GM18520 (cell line): ENCODE measurements around the gene UNC119.
"Not testable (repeated sequence)": the region's sequence is repeated elsewhere in the genome, so short reads cannot be mapped to it uniquely, and the experiment has no call there.

Source experiments
- ATAC-seq: cut with Tn5 transposase; IDR thresholded peaks from one replicate; pipeline ENCODE4 v1.9.1; 2021; ENCODE audit not compliant: unreplicated experiment

UNC119 gene

GRCh38 chr17:28523876-28524275 lies 28.5 kb downstream of the UNC119 start:
- ATAC-seq = no peak

- ATAC-seq = no peak
These were observed 29.2 kb downstream of the UNC119 start for GRCh38 chr17:28523186-28523585.

GRCh38 chr17:28522281-28522680 lies 30.1 kb downstream of the UNC119 start:
- not testable (repeated sequence) for ATAC-seq

GRCh38 chr17:28521311-28522085 lies 30.9 kb downstream of the UNC119 start:
- ATAC-seq = no peak

DNA sequence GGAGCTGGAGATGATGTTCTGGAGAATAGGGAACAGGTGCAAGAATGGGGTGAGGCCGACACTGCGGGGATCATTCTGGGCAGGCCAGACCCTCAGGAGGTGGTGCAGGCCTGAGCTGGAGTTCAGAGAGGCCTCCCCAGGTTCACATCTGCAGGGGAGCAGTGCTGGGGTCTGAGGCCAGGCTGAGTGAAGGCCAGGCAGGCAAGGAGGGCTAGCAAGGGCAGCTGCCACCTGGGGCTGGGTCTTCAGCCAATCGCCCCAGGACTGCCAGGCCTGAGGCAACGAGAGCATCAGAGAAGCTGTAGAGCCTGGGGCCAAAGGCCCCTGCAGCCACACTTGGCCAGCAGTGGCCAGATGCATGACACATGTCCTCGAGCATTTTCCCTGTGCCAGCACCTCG lies 31.7 kb downstream of the UNC119 start:
- ATAC-seq = no peak

DNA sequence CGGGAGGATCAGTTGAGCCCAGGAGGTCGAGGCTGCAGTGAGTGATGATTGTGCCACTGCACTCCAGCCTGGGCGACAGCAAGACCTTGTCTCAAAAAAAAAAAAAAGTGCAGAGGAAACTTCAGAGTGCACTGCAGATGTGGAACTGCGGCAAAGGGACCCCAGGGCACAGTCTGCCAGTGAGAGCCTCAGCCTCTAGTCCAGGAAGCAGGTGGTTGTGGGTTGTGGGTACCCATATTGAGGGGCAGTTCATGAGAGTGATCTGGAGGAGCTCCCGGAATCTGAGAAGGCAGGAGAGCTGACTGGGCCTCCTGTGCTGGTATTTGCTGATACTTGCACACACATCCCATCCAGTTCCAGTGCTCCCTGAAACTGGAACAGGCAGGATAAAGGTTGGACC lies 33.2 kb downstream of the UNC119 start:
- ATAC-seq = no peak

- ATAC-seq = no peak
These were observed 33.8 kb downstream of the UNC119 start for GRCh38 chr17:28518578-28518977.

DNA sequence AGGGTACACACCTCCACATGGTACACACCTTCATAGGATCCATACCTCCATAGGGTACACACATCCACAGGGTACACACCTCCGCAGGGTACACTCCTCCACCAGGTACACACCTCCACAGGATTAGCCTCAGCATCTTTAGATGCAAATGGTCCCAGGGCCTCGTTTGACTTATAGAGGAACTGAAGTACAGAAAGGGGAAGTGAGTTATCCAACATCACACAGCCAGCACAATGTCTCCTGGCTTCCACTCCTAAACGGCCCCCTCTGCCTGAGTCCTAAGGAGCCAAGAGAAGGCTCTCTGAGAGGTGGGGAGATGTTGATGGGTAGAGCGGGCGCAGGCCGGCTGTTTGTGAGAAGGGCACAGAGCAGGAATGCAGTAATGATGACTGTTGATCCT lies 34.3 kb downstream of the UNC119 start:
- ATAC-seq = no peak

DNA sequence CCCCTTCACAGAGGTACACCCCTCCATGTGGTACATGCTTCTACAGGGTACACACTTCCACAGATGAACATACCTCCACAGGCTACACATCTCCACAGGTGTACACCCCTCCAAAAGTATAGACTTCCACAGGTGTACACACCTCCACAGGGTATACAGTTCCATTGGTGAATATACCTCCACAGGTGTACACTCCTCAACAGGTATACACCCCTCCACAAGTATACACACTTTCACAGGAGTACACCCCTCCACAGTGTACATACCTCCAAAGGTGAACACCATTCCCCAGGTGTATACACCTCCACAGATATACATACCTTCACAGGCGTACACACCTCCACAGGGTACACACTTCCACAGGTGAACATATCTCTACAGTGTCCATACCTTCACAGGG lies 36.9 kb downstream of the UNC119 start:
- ATAC-seq = no peak

DNA sequence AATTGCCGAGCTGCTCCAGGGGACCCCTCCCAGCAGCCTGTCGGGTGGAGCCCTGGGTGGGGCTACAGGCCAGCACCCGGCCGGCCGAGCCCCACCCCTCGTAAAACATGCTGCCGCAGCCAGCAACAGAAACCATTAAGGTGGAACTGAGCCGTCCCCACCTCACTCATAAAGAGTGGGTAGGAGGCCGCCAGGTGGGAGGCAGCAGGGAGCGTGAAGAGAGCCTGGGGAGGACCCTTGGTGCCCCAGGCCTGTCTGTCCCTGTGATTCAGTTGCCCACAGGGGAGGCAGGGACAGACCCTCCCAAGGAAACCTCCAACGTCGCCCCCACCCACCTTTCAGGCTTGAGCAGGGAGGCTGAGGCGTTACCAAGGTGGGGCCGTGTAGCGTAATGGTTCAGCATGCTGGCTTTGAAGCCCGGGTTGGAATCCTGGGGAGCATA lies 37.8 kb downstream of the UNC119 start:
- ATAC-seq = no peak

- ATAC-seq = no peak
These were observed 38.9 kb downstream of the UNC119 start for GRCh38 chr17:28513476-28513875.

GRCh38 chr17:28511858-28512461 lies 40.5 kb downstream of the UNC119 start:
- no peak for ATAC-seq

- no peak for ATAC-seq
These were observed 42.6 kb downstream of the UNC119 start for GRCh38 chr17:28509789-28510188.

- no peak for ATAC-seq
These were observed 44.2 kb downstream of the UNC119 start for GRCh38 chr17:28508211-28508724.

- no peak for ATAC-seq
These were observed 44.7 kb downstream of the UNC119 start for GRCh38 chr17:28507567-28508203.

DNA sequence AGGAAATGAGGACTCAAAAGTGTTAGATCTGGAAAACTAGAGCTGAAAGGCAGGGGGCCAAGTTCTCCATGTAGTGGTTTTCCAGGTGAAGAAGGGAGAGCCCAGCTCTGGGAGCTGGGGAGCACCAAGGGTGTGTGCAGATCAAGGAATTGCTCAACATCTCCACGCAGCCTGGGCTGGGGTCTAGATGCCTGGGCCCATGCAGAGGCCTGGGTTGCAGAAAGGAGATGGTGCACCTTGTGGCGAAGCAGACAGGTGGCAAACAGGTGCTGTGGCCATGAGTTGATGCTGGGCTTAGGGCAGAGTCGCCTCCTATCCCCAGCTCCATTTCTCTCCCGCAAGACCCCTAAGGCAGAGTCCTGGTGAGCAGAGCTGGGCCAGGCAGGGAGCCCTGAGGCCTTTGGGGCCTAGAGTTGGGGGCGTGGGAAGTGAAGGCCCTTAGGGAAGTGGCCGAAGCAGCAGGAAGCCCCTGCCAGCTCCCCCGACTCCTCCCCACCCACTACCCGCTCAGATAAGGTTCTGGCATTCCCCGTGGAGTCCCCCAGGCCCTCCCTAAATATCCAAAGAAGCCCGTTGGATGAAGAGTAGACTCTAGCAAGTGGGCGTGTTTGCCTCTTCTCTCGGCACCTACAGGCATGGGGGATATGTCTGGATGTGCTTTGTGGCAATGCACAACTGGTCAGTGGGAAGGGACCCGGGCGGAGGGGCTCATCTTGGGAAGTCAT lies 45.5 kb downstream of the UNC119 start:
- no peak for ATAC-seq

DNA sequence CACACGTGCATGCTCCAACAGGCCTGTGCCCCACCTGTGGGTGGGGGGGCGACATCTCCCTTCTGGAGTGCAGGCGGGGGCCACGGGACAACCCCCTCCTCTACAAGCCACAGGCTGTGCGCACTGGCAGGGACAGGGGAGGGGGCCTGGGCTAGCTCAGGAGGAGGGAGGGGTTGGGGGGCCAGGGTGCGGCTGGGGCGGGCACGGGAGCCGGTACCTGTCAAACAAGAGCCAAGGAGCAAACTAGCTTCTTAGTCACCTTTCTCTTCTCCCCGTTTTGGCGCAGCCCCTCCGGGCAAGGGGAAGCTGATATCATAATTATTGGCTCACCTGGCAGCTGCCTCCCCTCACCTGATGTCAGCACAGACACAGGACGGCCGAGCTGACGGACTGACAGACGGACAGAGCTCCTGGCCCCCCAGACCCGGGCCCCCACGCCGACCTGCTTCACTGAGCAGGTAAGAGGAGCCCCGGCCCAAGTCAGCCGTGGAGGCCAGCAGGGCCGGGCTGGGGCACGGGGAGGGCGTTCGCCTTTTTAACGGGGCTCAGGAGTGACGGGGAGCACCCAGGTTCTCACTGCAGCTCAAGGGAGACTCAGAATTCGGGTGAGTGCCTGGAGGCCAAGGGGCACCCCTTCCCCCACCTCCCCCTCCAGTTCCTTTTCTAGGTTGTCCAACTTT lies 46.3 kb downstream of the UNC119 start, which contains the start of gene FOXN1:
FOXN1 (plus strand) TSS at position 363 of the 680 bp plus-strand sequence. CDS start 17,622 bp downstream, outside the sequence.
- no peak for ATAC-seq

- no peak for ATAC-seq
These were observed 49.0 kb downstream of the UNC119 start for GRCh38 chr17:28503420-28503819.

DNA sequence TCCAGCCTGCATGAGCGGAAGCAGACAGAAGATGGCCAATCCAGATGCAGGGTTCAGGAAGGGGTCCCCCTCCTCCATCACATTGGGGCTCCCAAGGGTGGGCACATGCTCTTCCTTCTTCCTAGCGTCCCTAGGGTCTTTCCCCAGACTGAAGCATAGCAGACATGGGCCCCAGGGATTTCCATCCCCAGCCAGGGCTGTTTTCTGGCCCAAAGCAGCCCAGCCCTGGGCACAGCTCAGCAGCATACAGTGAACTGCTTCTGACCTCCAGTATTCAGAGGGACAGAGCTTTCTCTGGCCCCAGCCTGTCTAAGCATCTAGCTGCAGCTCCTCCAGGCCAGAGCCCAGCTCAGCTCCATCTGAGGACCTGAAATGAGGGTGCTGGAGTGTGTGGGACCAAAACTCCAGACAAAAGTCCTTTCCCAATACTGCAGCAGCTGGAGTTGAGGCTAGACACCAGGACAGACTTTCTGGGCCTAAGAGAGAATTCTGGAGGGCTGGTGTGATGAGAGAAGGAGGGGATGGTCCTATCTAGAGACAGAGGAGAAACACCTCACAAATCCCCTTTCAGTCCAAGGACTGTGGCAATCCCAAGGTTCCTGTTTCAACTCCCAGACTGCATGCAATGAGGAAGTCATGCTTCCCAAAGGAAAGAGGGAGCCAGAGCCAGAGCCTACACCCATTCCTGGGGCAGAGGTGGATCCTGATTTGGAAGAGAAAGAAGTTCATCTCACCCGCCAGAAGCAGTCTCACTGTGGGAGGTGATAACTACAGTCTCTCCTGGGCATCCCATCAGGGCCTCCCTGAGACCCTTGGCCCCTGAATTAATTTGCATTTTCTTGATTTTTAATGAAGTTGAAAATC lies 50.8 kb downstream of the UNC119 start:
- no peak for ATAC-seq
